ENCODE data around the gene C16orf89. TPM values are rescaled to one million over a fixed set of nuclear protein-coding genes. Genes with fewer than 3 reads are reported as not detected.

Gene C16orf89
- total and polyA plus RNA-seq, 10 of the 15 experiments (the other 5 are each of a cell fraction or from before 2014, with no cell fraction given) = not detected

DNA sequence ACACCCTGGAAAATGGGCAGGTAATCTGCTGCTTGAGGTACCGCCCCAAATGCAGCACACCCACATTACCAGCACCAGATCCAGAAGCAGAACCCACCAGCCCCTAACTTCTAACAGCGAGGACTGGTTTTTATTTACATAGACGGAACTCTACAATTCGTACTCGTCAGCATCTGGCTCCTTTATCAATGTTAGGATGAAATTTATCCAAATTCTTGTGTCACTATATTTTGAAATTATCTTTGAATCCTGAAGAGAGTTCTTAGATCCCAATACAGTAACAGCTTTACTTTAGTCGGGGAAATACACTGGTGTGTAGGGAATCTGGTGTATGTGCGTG lies 5.6 kb upstream of the C16orf89 start (continued):
- TF ChIP-seq, protein P1, sequence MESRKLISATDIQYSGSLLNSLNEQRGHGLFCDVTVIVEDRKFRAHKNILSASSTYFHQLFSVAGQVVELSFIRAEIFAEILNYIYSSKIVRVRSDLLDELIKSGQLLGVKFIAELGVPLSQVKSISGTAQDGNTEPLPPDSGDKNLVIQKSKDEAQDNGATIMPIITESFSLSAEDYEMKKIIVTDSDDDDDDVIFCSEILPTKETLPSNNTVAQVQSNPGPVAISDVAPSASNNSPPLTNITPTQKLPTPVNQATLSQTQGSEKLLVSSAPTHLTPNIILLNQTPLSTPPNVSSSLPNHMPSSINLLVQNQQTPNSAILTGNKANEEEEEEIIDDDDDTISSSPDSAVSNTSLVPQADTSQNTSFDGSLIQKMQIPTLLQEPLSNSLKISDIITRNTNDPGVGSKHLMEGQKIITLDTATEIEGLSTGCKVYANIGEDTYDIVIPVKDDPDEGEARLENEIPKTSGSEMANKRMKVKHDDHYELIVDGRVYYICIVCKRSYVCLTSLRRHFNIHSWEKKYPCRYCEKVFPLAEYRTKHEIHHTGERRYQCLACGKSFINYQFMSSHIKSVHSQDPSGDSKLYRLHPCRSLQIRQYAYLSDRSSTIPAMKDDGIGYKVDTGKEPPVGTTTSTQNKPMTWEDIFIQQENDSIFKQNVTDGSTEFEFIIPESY (IDR thresholded peaks at IDR 0.05) = no peak
- no peak for TF ChIP-seq EZH2 (IDR thresholded peaks at IDR 0.05; ENCODE audit: borderline replicate concordance, control insufficient read depth, low read depth, low read length)
- no peak for TF ChIP-seq IKZF1 (conservative IDR thresholded peaks at IDR 0.05)
- TF ChIP-seq NRF1 (conservative IDR thresholded peaks at IDR 0.05; ENCODE audit: low read depth, low read length) = no peak
- TF ChIP-seq, protein P2, sequence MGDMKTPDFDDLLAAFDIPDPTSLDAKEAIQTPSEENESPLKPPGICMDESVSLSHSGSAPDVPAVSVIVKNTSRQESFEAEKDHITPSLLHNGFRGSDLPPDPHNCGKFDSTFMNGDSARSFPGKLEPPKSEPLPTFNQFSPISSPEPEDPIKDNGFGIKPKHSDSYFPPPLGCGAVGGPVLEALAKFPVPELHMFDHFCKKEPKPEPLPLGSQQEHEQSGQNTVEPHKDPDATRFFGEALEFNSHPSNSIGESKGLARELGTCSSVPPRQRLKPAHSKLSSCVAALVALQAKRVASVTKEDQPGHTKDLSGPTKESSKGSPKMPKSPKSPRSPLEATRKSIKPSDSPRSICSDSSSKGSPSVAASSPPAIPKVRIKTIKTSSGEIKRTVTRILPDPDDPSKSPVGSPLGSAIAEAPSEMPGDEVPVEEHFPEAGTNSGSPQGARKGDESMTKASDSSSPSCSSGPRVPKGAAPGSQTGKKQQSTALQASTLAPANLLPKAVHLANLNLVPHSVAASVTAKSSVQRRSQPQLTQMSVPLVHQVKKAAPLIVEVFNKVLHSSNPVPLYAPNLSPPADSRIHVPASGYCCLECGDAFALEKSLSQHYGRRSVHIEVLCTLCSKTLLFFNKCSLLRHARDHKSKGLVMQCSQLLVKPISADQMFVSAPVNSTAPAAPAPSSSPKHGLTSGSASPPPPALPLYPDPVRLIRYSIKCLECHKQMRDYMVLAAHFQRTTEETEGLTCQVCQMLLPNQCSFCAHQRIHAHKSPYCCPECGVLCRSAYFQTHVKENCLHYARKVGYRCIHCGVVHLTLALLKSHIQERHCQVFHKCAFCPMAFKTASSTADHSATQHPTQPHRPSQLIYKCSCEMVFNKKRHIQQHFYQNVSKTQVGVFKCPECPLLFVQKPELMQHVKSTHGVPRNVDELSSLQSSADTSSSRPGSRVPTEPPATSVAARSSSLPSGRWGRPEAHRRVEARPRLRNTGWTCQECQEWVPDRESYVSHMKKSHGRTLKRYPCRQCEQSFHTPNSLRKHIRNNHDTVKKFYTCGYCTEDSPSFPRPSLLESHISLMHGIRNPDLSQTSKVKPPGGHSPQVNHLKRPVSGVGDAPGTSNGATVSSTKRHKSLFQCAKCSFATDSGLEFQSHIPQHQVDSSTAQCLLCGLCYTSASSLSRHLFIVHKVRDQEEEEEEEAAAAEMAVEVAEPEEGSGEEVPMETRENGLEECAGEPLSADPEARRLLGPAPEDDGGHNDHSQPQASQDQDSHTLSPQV (IDR thresholded peaks at IDR 0.05) = no peak
- no peak for TF ChIP-seq ZNF207 (IDR thresholded peaks at IDR 0.05; ENCODE audit: borderline replicate concordance)

Data from GM12878 (cell line).